Measurements from ENCODE around the gene HSPA1B.

- TF ChIP-seq, protein P1, sequence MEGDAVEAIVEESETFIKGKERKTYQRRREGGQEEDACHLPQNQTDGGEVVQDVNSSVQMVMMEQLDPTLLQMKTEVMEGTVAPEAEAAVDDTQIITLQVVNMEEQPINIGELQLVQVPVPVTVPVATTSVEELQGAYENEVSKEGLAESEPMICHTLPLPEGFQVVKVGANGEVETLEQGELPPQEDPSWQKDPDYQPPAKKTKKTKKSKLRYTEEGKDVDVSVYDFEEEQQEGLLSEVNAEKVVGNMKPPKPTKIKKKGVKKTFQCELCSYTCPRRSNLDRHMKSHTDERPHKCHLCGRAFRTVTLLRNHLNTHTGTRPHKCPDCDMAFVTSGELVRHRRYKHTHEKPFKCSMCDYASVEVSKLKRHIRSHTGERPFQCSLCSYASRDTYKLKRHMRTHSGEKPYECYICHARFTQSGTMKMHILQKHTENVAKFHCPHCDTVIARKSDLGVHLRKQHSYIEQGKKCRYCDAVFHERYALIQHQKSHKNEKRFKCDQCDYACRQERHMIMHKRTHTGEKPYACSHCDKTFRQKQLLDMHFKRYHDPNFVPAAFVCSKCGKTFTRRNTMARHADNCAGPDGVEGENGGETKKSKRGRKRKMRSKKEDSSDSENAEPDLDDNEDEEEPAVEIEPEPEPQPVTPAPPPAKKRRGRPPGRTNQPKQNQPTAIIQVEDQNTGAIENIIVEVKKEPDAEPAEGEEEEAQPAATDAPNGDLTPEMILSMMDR (IDR thresholded peaks at IDR 0.05): no peak
- no peak for TF ChIP-seq EP300 (IDR thresholded peaks at IDR 0.05)
- TF ChIP-seq POLR2A (IDR thresholded peaks at IDR 0.05): no peak
These were observed 29.9 kb upstream of the HSPA1B start for GRCh38 chr6:31797588-31797987.

Data from tibial nerve (tissue), 4 donors.